Raji (cell line): ENCODE results near the gene ACSL6.

Experiments
- POLR2A ChIP-seq: IDR thresholded peaks from 2 replicates; pipeline ENCODE4 v1.6.1; 2011; ENCODE audit warnings: low read depth, low read length, control low read depth; ENCODE audit not compliant: insufficient read depth

The ACSL6 gene

GRCh38 chr5:132000677-132001453 is 10.6 kb downstream of the ACSL6 start:
- TF ChIP-seq POLR2A = no peak

DNA sequence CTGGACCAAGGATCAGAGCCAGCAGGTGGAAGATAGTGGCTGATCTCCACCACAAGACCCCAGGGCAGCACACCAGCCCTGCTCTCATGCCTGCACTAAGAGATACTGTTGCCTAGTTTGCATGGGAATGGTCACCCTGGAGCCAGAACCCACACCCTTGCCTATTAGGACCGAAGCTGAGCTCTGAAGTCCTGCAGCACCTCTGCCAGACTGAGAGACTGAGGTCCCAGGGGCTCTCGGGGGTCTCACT is 11.3 kb downstream of the ACSL6 start:
- TF ChIP-seq POLR2A = no peak

DNA sequence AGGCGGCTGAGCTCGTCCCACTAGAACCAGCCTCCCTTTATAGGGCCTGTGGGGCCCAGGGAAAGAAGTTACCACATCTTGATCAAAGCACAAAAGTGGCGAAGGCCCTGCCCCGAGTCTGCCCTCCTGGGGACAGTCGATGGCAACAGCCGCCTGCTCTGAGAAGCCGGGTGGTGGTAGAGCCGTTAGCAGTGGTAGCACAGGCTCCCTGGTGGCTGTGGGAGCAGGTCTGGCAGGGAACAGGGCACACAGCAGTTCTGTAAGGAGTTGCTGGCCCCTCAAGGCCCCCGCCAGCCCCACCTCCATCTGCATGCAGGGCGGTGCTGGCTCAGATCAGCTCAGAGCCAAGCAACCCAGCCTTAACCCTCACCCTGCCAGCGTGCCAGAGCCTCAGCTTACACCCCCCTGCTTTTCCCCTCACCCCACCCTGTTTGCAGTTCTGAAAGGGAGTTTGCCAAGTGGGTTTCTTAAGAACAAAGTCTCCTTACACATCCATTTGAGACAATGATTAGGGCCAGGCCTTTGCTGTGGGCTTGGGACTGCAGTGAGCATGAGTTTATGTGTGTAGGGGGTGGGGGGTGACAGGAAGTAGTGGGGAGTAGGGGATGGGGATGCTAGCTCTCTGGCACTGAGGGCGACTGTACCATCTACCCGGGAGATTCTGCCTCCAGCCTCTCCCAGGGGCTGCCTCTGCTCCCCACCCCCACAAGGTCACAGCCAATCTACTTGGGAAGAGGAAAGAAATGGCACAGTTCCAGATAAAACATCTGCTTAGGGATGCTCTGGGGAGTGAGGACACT is 11.8 kb downstream of the ACSL6 start:
- no peak for TF ChIP-seq POLR2A

- no peak for TF ChIP-seq POLR2A
These were observed 12.4 kb downstream of the ACSL6 start for GRCh38 chr5:131999041-131999440.

GRCh38 chr5:131998431-131999040 is 12.9 kb downstream of the ACSL6 start:
- TF ChIP-seq POLR2A = no peak

GRCh38 chr5:131997727-131998117 is 13.7 kb downstream of the ACSL6 start:
- no peak for TF ChIP-seq POLR2A

- no peak for TF ChIP-seq POLR2A
These were observed 14.3 kb downstream of the ACSL6 start for GRCh38 chr5:131997026-131997726.

DNA sequence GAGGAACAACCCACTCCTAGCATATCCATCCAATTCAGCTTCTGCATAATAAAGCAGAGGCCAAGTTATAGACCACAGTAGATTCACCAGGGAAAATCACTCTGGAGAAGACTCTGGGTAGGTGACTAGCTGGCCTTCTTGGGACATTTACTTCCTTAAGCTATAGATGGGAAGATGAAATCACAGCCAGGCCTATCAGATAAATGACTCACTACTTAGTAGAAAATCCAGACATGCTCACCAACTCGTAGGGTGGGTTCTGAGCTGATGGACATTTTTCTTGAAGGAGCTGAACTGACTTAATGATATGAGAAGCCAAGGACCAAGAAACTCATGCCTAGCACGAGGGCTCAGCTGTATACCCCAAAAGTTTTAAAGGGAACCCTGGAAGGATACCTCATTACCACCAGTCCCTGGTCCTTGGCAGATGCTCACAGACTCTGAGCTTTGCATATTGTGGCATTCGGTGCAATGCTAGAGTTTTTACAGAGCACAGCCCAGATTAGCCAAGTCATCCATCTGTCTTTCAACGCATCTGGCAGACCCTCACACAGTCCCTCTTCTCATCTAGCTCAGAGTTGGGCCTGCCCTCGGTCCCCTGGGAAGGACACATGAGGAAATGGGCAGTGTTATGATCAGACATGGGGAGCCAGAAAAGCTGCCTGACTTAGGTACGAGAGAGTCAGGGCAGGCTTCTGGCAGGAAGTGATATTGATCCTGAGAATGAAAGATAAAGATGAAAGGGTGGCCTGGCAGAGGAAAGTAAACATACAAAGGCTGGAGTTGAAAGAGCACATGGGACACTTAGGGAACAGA is 15.0 kb downstream of the ACSL6 start:
- no peak for TF ChIP-seq POLR2A

DNA sequence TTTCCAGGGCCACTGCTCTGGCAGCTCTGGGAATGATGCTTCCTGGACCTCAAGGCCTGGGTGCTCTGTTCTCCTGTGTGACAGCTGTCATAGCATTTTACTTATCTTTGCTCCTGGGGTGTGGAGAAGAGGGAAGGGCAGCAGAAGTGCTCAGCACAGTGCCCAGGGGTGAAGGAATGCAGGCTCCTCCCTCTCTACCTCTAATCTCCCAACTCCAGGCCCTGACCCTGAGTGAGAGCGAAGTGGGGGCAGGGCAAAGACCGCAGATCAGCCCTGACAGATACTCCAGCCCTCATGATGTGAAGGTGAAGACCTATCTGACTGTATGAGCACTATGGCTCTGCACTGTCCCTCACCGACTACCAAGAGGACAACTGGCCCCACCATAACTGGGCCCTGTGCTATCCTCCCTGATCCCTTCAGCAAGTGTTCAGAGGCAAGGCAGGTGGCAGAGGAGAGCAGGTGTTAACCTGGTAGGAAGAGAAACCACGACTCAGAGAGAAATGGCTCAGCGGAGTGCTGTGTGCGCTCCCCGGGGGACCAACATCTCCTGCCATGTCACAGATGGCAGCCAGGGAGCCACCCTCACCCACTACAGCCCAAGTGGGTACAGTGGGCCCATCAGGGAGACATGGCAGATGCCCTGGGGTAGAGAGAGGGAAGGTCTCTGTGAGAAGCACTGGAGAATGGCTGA is 16.8 kb downstream of the ACSL6 start:
- no peak for TF ChIP-seq POLR2A

DNA sequence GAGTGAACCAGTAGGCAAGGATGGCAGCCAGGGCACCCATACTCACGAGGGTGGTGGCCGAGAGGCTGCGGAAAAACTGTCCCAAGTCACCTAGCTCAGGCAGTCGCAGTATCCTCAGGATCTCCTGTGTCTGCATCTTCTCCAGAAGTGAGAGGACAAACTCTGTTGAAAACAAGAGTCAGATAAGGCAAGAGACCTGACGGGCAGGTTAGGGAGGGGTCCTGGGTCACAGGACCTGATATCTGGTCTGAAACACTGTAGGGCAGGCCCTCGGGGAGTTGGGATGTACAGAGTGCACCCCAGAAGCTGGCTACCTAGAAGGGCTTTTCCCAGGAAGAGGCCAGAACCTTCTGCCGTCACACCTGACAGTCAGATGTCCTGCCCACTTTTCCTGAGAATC is 17.4 kb downstream of the ACSL6 start:
- no peak for TF ChIP-seq POLR2A

DNA sequence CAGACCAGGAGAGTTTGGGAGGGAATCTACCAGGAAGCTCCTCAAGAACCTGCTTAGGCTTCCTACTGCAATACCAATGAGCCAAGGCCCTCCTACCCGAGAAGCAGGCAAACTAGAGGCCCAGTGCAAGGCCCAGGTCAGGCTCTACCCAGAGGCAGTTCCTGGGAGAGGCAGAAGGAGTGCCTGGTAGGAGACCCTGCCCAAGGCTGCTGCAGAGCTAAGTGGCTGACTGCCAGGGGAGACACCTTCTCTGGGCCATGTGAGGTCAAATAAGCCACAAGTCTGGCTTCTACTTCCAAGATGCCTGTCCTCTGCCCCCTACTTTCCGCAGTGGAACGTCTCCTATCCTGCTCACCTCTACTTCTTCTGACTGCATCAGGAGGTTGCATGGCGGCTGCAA is 17.8 kb downstream of the ACSL6 start:
- no peak for TF ChIP-seq POLR2A

GRCh38 chr5:131992370-131992769 is 19.1 kb downstream of the ACSL6 start:
- TF ChIP-seq POLR2A = no peak

DNA sequence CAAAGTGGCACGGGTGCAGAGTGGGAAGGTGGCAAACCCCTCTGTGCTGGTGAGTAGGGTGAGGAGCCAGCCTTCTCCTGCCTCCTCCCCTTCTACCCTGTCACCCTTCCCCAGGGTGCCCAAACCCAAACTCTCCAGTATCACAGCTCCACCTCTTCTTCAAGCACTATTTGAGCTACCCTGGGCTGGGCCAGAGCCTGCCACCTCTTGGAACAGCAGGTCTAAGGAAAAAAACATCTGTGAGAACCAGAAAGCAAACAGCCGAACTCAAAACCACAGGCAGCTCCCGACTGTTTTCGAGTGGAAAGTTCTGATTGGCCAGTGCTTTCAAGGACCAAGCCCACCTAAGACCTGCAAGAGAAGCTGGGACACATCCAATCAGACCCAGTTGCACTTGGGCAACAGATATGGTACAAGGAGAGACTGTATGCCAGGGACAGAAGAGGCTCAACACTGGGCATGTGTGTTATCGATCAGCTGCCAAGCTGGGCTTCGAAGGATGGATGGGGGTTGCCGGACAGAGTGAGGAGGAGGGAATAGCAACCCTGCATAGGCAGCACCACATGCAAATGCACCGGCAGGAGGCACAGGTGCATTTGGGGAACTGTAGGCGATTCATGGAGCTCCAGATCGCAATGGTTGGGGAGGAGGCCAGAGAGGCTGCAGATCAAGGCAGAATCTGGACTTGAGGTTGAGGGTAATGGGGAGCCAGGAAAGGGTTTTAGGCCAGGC is 19.7 kb downstream of the ACSL6 start:
- no peak for TF ChIP-seq POLR2A

DNA sequence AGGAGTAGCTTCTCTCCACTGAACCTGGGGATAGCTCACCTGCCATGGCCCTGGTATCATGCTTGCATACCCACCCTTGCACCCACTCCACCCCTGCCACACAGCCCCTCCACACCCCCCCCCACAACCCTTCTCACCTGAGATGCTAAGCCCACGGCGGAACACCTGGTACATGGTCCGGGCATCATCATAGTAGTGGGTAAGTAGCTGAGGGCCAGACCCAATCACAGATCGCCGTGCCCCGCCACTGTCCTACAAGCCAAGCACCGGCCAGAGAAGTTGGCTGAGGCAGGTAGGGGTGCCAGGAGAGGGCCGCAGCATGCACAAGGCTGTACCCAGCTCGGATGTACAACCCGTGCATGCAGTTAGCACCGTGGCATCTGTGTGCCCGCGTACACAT is 20.7 kb downstream of the ACSL6 start:
- no peak for TF ChIP-seq POLR2A
